ENCODE data around the gene TNS2. TPM values are rescaled to one million over a fixed set of nuclear protein-coding genes. Genes with fewer than 3 reads are reported as not detected.

TNS2 gene
- total and polyA plus RNA-seq, 3 experiments from 2014 or later, result 0.35 to 5.6 (median 2.1) TPM

GRCh38 chr12:53055471-53056266 lies 5.8 kb downstream of the TNS2 start:
- ChIA-PET CTCF (interaction anchor here (1.5 to 7.0 kb wide), 3 partner anchors 9 to 43 kb away, joined by 6 to 70 read pairs (median 6); no protein-coding TSS in a partner anchor), POLR2A (interaction anchor here (1.9 kb wide), 2 partner anchors 10 to 23 kb away, joined by 6 to 11 read pairs; partner anchors contain the start of gene SPRYD3)
- H3K4me1 Mint-ChIP-seq, result peaks cover 10 to 15% (median 12%) of the 10 kb centered on the region in 3 donors
- H3K4me1 ChIP-seq (ENCODE audit: insufficient read depth, low read length), result peaks cover 7% of the 10 kb centered on the region
- H3K4me3 ChIP-seq (ENCODE audit: low read length), result no peak overlapping the region
- no peaks in the 10 kb centered on the region for H3K9me3 ChIP-seq (ENCODE audit: low read length)
- DNase-seq, result no peak
- H3K27ac Mint-ChIP-seq, result peak overlapping the region in 2 of 8 donors; percentile 43 to 63
- H3K27me3 Mint-ChIP-seq, result no peaks in the 10 kb centered on the region
- peak overlapping the region in 6 of 7 donors; percentile 41 to 88 (median 58) for H3K4me3 Mint-ChIP-seq
- H3K9me3 Mint-ChIP-seq, result no peaks in the 10 kb centered on the region
- peaks cover 0 to 2% (median 0%) of the 10 kb centered on the region in 3 donors for H3K36me3 Mint-ChIP-seq
- H3K27ac ChIP-seq (ENCODE audit: low read depth, low read length), result no peak overlapping the region
- no peaks in the 10 kb centered on the region for H3K36me3 ChIP-seq (ENCODE audit: insufficient read depth, low read length)
- H3K27me3 ChIP-seq (ENCODE audit: insufficient read depth, low read length, poor library complexity, severe bottlenecking), result no peaks in the 10 kb centered on the region

DNA sequence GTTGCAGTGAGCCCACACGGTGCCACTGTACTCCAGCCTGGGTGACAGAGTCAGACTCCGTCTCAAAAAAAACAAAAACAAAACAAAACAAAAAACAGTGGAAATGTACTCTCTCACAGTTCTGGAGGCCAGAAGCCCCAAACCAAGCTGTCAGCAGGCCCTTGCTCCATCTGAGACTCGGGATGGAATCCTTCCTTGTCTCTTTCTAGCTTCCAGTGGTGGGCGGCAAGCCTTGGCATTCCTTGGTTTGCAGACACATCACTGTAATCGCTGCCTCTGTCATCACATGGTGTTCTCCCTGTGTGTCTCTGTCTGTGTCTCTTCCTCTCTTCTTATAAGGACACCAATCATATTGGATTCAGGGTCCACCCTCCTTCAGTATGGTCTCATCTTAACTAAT lies 6.4 kb downstream of the TNS2 start:
- peak overlapping the region in 3 of 8 donors; percentile 20 to 39 (median 38) for H3K27ac Mint-ChIP-seq
- CTCF ChIA-PET, result interaction anchor here (1.5 to 7.0 kb wide), 2 partner anchors 9 kb away, joined by 6 to 70 read pairs; no protein-coding TSS in a partner anchor
- no peak for DNase-seq

GRCh38 chr12:53056901-53057300 lies 7.0 kb downstream of the TNS2 start:
- Mint-ChIP-seq H3K36me3 (peaks cover 0 to 2% (median 0%) of the 10 kb centered on the region in 3 donors), H3K9me3 (no peaks in the 10 kb centered on the region), H3K4me3 (no peak overlapping the region), H3K27me3 (no peaks in the 10 kb centered on the region), H3K27ac (peak overlapping the region in 2 of 8 donors; percentile 9 to 20), H3K4me1 (peaks cover 10 to 16% (median 15%) of the 10 kb centered on the region in 3 donors)
- POLR2A ChIA-PET, result interaction anchor here (0.9 kb wide), 1 partner anchor 23 kb away, joined by 5 read pairs; the partner anchor contains the start of gene SPRYD3
- no peak for DNase-seq
- H3K9me3 ChIP-seq (ENCODE audit: low read length), result no peaks in the 10 kb centered on the region
- peaks cover 7% of the 10 kb centered on the region for H3K4me1 ChIP-seq (ENCODE audit: insufficient read depth, low read length)
- no peak overlapping the region for H3K4me3 ChIP-seq (ENCODE audit: low read length)
- no peak overlapping the region for H3K27ac ChIP-seq (ENCODE audit: low read depth, low read length)
- H3K36me3 ChIP-seq (ENCODE audit: insufficient read depth, low read length), result no peaks in the 10 kb centered on the region
- H3K27me3 ChIP-seq (ENCODE audit: insufficient read depth, low read length, poor library complexity, severe bottlenecking), result no peaks in the 10 kb centered on the region
- CTCF ChIA-PET, result interaction anchor here (2.0 to 7.0 kb wide), 2 partner anchors 9 kb away, joined by 5 to 70 read pairs; no protein-coding TSS in a partner anchor

More for the DNA sequence above, 6.4 kb downstream of the TNS2 start:
- Mint-ChIP-seq H3K4me3 (peak overlapping the region in 2 of 7 donors; percentile 10 to 50), H3K36me3 (peaks cover 0 to 2% (median 0%) of the 10 kb centered on the region in 3 donors), H3K27me3 (no peaks in the 10 kb centered on the region), H3K4me1 (peaks cover 10 to 15% (median 14%) of the 10 kb centered on the region in 3 donors), H3K9me3 (no peaks in the 10 kb centered on the region)
- H3K9me3 ChIP-seq (ENCODE audit: low read length), result no peaks in the 10 kb centered on the region
- H3K27ac ChIP-seq (ENCODE audit: low read depth, low read length), result no peak overlapping the region
- H3K4me1 ChIP-seq (ENCODE audit: insufficient read depth, low read length), result peaks cover 7% of the 10 kb centered on the region
- H3K36me3 ChIP-seq (ENCODE audit: insufficient read depth, low read length), result no peaks in the 10 kb centered on the region
- H3K4me3 ChIP-seq (ENCODE audit: low read length), result no peak overlapping the region
- POLR2A ChIA-PET, result no interaction called here
- no peaks in the 10 kb centered on the region for H3K27me3 ChIP-seq (ENCODE audit: insufficient read depth, low read length, poor library complexity, severe bottlenecking)

DNA sequence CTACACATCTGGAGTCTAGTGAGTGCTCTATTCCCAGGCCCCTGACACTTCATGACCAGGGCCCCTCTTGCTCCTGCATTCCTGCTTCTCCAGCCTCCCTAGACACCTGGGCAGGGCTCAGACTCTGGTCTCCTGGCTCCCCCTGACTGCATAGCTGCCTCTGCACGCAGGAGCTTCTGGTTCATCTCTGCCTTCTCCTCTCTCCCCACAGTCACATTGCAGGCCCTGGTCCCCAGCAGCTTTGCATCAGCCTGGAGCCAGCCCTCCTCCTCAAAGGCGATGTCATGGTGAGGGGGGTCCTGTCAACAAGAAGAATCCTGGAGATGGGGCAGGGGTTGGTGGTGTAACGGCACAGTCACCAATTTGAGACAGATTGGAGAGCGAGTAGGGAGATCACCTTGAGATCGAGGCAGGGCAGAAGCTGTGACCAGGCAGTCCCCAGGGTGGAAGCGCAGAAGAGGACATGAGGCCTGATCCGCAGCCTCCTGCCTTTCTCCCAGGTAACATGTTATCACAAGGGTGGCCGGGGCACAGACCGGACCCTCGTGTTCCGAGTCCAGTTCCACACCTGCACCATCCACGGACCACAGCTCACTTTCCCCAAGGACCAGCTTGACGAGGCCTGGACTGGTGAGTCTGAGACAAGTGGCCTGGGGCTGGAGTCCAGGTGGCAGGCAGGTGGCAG lies 8.1 kb downstream of the TNS2 start:
- Histone ChIP-seq H3K4me1 (ENCODE audit: insufficient read depth, low read length) (peaks cover 7% of the 10 kb centered on the region), H3K36me3 (ENCODE audit: insufficient read depth, low read length) (no peaks in the 10 kb centered on the region), H3K4me3 (ENCODE audit: low read length) (no peak overlapping the region), H3K27me3 (ENCODE audit: insufficient read depth, low read length, poor library complexity, severe bottlenecking) (no peaks in the 10 kb centered on the region), H3K27ac (ENCODE audit: low read depth, low read length) (no peak overlapping the region), H3K9me3 (ENCODE audit: low read length) (no peaks in the 10 kb centered on the region)
- H3K9me3 Mint-ChIP-seq, result no peaks in the 10 kb centered on the region
- peaks cover 0 to 4% (median 0%) of the 10 kb centered on the region in 3 donors for H3K36me3 Mint-ChIP-seq
- DNase-seq, result no peak
- ChIA-PET POLR2A (no interaction called here), CTCF (interaction anchor here (2.0 to 7.0 kb wide), 2 partner anchors 8 to 10 kb away, joined by 5 to 70 read pairs; no protein-coding TSS in a partner anchor)
- H3K27me3 Mint-ChIP-seq, result no peaks in the 10 kb centered on the region
- no peak overlapping the region for H3K27ac Mint-ChIP-seq
- peak overlapping the region in 2 of 7 donors; percentile 26 to 35 for H3K4me3 Mint-ChIP-seq
- H3K4me1 Mint-ChIP-seq, result peaks cover 10 to 16% (median 15%) of the 10 kb centered on the region in 3 donors

DNA sequence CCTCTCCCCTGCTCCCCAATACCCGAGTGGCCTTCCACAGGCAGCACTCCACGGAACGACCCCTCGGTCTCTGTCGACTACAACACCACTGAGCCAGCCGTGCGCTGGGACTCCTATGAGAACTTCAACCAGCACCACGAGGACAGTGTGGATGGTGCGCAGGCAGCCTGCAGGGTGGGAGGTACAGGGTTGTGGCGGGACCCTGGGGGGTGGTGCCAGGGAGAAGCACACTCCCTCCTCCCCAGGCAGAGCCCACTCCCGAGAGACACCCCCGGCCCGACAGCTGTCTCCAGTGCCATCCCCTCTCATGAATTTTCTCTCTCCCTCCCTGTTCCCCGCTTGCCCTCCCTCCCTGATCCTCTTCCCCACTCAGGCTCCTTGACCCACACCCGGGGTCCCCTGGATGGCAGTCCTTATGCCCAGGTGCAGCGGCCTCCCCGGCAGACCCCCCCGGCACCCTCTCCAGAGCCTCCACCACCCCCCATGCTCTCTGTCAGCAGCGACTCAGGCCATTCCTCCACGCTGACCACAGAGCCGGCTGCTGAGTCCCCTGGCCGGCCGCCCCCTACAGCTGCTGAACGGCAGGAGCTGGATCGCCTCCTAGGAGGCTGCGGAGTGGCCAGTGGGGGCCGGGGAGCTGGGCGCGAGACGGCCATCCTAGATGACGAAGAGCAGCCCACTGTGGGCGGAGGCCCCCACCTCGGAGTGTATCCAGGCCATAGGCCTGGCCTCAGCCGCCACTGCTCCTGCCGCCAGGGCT lies 9.0 kb downstream of the TNS2 start:
- Mint-ChIP-seq H3K4me1 (peaks cover 5 to 11% (median 11%) of the 10 kb centered on the region in 3 donors), H3K36me3 (peaks cover 0 to 12% (median 0%) of the 10 kb centered on the region in 3 donors), H3K27me3 (no peaks in the 10 kb centered on the region), H3K9me3 (no peaks in the 10 kb centered on the region), H3K4me3 (no peak overlapping the region), H3K27ac (no peak overlapping the region)
- ChIA-PET POLR2A (no interaction called here), CTCF (interaction anchor here (2.0 to 10.9 kb wide), 2 partner anchors 11 to 38 kb away, joined by 5 to 243 read pairs; partner anchors contain the start of genes IGFBP6 and SOAT2)
- Histone ChIP-seq H3K4me1 (ENCODE audit: insufficient read depth, low read length) (peaks cover under 1% of the 10 kb centered on the region), H3K27me3 (ENCODE audit: insufficient read depth, low read length, poor library complexity, severe bottlenecking) (no peaks in the 10 kb centered on the region), H3K4me3 (ENCODE audit: low read length) (no peak overlapping the region), H3K9me3 (ENCODE audit: low read length) (no peaks in the 10 kb centered on the region), H3K36me3 (ENCODE audit: insufficient read depth, low read length) (no peaks in the 10 kb centered on the region), H3K27ac (ENCODE audit: low read depth, low read length) (no peak overlapping the region)
- no peak for DNase-seq

- Mint-ChIP-seq H3K36me3 (peaks cover 0 to 16% (median 0%) of the 10 kb centered on the region in 3 donors), H3K27me3 (no peaks in the 10 kb centered on the region), H3K27ac (peak overlapping the region in 1 of 8 donors; percentile 24), H3K4me1 (peaks cover 0 to 6% (median 4%) of the 10 kb centered on the region in 3 donors), H3K9me3 (no peaks in the 10 kb centered on the region), H3K4me3 (no peak overlapping the region)
- H3K4me3 ChIP-seq (ENCODE audit: low read length), result no peak overlapping the region
- POLR2A ChIA-PET, result interaction anchor here (2.1 kb wide), 1 partner anchor 12 kb away, joined by 8 read pairs; no protein-coding TSS in a partner anchor
- no peaks in the 10 kb centered on the region for H3K9me3 ChIP-seq (ENCODE audit: low read length)
- no peak overlapping the region for H3K27ac ChIP-seq (ENCODE audit: low read depth, low read length)
- no peaks in the 10 kb centered on the region for H3K36me3 ChIP-seq (ENCODE audit: insufficient read depth, low read length)
- H3K27me3 ChIP-seq (ENCODE audit: insufficient read depth, low read length, poor library complexity, severe bottlenecking), result no peaks in the 10 kb centered on the region
- CTCF ChIA-PET, result interaction anchor here (10.9 kb wide), 1 partner anchor 37 kb away, joined by 243 read pairs; the partner anchor contains the start of genes IGFBP6 and SOAT2
- no peak for DNase-seq
- H3K4me1 ChIP-seq (ENCODE audit: insufficient read depth, low read length), result no peaks in the 10 kb centered on the region
Observed at GRCh38 chr12:53059434-53060063, 9.7 kb downstream of the TNS2 start.

All from CD8-positive, alpha-beta memory T cell (primary cell).